B cell (primary cell): ENCODE measurements around the gene LAYN. TPM values are rescaled to one million over a fixed set of nuclear protein-coding genes. Genes with fewer than 3 reads are reported as not detected.
A peak's percentile ranks its signal among the peaks of the same experiment; 100 is the strongest.

ENCODE experiments used
- ATAC-seq: fragments of 200-7000 bp; cut with Tn5 transposase; one replicate; pipeline ENCODE4 v1.10.0; 2021; ENCODE audit warnings: low read depth, mild to moderate bottlenecking, moderate number of reproducible peaks, moderate library complexity
- CTCF ChIA-PET: fragments of 350-600 bp; sonication (Branson Sonifier 250); formaldehyde crosslinking; loops from one replicate; lab custom pipeline; 2021; ENCODE audit warnings: antibody characterized with exemption, inconsistent platforms; lab: Charles Lee
- POLR2A ChIA-PET: fragments of 350-600 bp; sonication (Branson Sonifier 250); formaldehyde crosslinking; loops from one replicate; lab custom pipeline; 2021; ENCODE audit warnings: antibody characterized with exemption; lab: Charles Lee
- DNase-seq: peaks from one replicate; pipeline ENCODE4 v3.0.0; 2013
- H2AFZ ChIP-seq: 2 replicates; pipeline ENCODE4 v1.6.1; 2012; ENCODE audit warnings: mild to moderate bottlenecking, low read depth, low read length; ENCODE audit not compliant: insufficient read depth, poor library complexity, severe bottlenecking
- H3K27ac ChIP-seq, 2 donors: 1 replicate in 1 of 2; 2 replicates in 1 of 2; pipeline ENCODE4 v1.5.1; 2012 to 2013; ENCODE audit warnings: low read length in 2 of 2, mild to moderate bottlenecking in 2 of 2, moderate library complexity in 1 of 2
- H3K27me3 ChIP-seq, 4 experiments: fragments of 200-600 bp in 1 of 4; sonication (generic) in 1 of 4; replicated peaks in 1 of 4; 1 replicate in 2 of 4; 2 replicates in 2 of 4; pipeline versions ENCODE4 v1.6.1 to v1.7.0; 2013 to 2016; ENCODE audit warnings: low read length in 3 of 4, mild to moderate bottlenecking in 2 of 4, mixed read lengths in 1 of 4, moderate library complexity in 1 of 4; ENCODE audit not compliant: insufficient read depth in 4 of 4, control insufficient read depth in 3 of 4; ENCODE audit errors: control extremely low read depth in 1 of 4
- H3K36me3 ChIP-seq, 2 experiments: replicated peaks in 1 of 2; 1 replicate in 1 of 2; 2 replicates in 1 of 2; pipeline versions ENCODE4 v1.6.1 to v1.7.1; 2013; ENCODE audit warnings: low read length in 1 of 2; ENCODE audit not compliant: insufficient read depth in 2 of 2, control insufficient read depth in 1 of 2; ENCODE audit errors: control extremely low read depth in 1 of 2, extremely low read depth in 1 of 2
- H3K4me1 ChIP-seq, 2 donors: fragments of 200-600 bp in 1 of 2; sonication (generic) in 1 of 2; 1 replicate in 1 of 2; 2 replicates in 1 of 2; pipeline versions ENCODE4 v1.5.1 to v1.6.1; 2013 to 2017; ENCODE audit warnings: low read length in 2 of 2; ENCODE audit not compliant: control insufficient read depth in 2 of 2, insufficient read depth in 2 of 2
- H3K4me2 ChIP-seq: replicated peaks from 2 replicates; pipeline ENCODE3; 2012; ENCODE audit warnings: mild to moderate bottlenecking, low read depth, low read length; ENCODE audit not compliant: poor library complexity, severe bottlenecking
- H3K4me3 ChIP-seq, 5 experiments: fragments of 200-600 bp in 1 of 5; sonication (generic) in 1 of 5; 1 replicate in 3 of 5; 2 replicates in 2 of 5; pipeline versions ENCODE4 v1.5.1 to v1.7.0; 2011 to 2016; ENCODE audit warnings: low read length in 4 of 5, mild to moderate bottlenecking in 4 of 5, low read depth in 2 of 5, control low read depth in 1 of 5, moderate library complexity in 1 of 5; ENCODE audit not compliant: insufficient read depth in 1 of 5; ENCODE audit errors: control extremely low read depth in 1 of 5, extremely low read depth in 1 of 5
- H3K79me2 ChIP-seq: fragments of 200-600 bp; sonication (generic); one replicate; pipeline ENCODE4 v1.6.0; 2016; ENCODE audit warnings: low read length; ENCODE audit not compliant: control insufficient read depth, insufficient read depth
- H3K9ac ChIP-seq: fragments of 200-600 bp; sonication (generic); 2 replicates; pipeline ENCODE4 v1.6.1; 2017; ENCODE audit warnings: mild to moderate bottlenecking, low read length, moderate library complexity
- H3K9me3 ChIP-seq, 3 donors: one replicate each; pipeline versions ENCODE4 v1.6.1 to v1.7.1; 2013; ENCODE audit warnings: low read length in 2 of 3; ENCODE audit not compliant: control insufficient read depth in 2 of 3, insufficient read depth in 1 of 3; ENCODE audit errors: control extremely low read depth in 1 of 3
- H4K20me1 ChIP-seq: 2 replicates; pipeline ENCODE4 v1.6.0; 2012; ENCODE audit warnings: mild to moderate bottlenecking, low read length; ENCODE audit not compliant: insufficient read depth, control insufficient read depth, poor library complexity, severe bottlenecking
- H3K27ac Mint-ChIP-seq: one replicate; pipeline ENCODE4 v1.8.0; 2021; ENCODE audit warnings: mixed read lengths
- H3K27me3 Mint-ChIP-seq: one replicate; pipeline ENCODE4 v1.8.0; 2021; ENCODE audit warnings: mixed read lengths
- H3K4me1 Mint-ChIP-seq: one replicate; pipeline ENCODE4 v1.8.0; 2021; ENCODE audit warnings: mixed read lengths
- H3K4me3 Mint-ChIP-seq: one replicate; pipeline ENCODE4 v1.8.0; 2021; ENCODE audit warnings: mixed read lengths
- H3K9me3 Mint-ChIP-seq: one replicate; pipeline ENCODE4 v1.8.0; 2022; ENCODE audit warnings: mixed read lengths; ENCODE audit not compliant: insufficient read depth
- EZH2 ChIP-seq: IDR thresholded peaks from 2 replicates; pipeline ENCODE4 v1.6.1; 2012; ENCODE audit warnings: borderline replicate concordance, low read depth, mild to moderate bottlenecking, moderate library complexity, low read length; ENCODE audit not compliant: insufficient read depth, poor library complexity, severe bottlenecking
- WGBS: methylation state at CpG from one replicate; pipeline ENCODE4 v1.1.5; 2013; ENCODE audit warnings: missing lambda C conversion rate; ENCODE audit not compliant: insufficient coverage; 5-methylcytosine and 5-hydroxymethylcytosine counted together
- intact Hi-C: fragments of 100-400 bp; cut with micrococcal nuclease; formaldehyde crosslinking; loops from one replicate; pipeline ENCODE4 v1.10.0; 2022
- polyA plus RNA-seq: library from polyadenylated mRNA; depleted of rRNA; stranded (reverse); fragments of >200 nt; gene quantifications from 2 replicates; pipeline ENCODE4 v1.2.3, GENCODE V29; 2012
- total RNA-seq, 2 donors: library from RNA; stranded (reverse); fragments of 120-200 nt in 1 of 2; gene quantifications; 1 replicate in 1 of 2; 2 replicates in 1 of 2; pipeline versions ENCODE4 v1.2.3 to v1.2.4, GENCODE V29; 2013 to 2022
- TF ChIP-seq, protein P1 (sequence below): fragments of 200-600 bp; IDR thresholded peaks from one replicate; pipeline ENCODE4 v1.8.0; 2022; ENCODE audit warnings: antibody characterized with exemption, mild to moderate bottlenecking

Gene LAYN
- total and polyA plus RNA-seq, 2 donors (not counting 1 experiment from before 2014, with no cell fraction given): not detected

- Histone ChIP-seq H3K9ac (peak overlapping the region; percentile 98), H3K4me2 (peak overlapping the region; percentile 93), H3K9me3 (no peaks in the 10 kb centered on the region), H3K4me3 (peak overlapping the region; percentile 54 to 96 (median 88)), H3K4me1 (peaks cover 14 to 21% of the 10 kb centered on the region in 2 donors), H3K27ac (peak overlapping the region; percentile 84 to 92), H4K20me1 (peaks cover 10% of the 10 kb centered on the region), H3K36me3 (no peaks in the 10 kb centered on the region), H3K79me2 (peaks cover 31% of the 10 kb centered on the region), H3K27me3 (no peaks in the 10 kb centered on the region), H2AFZ (peak overlapping the region; percentile 70)
- intact Hi-C loops: loop anchor here (1.0 to 5.0 kb wide), 11 partner anchors 16 to 1306 kb away; partner anchors contain the start of genes ALG9, CFAP68, DLAT and FDXACB1
- ChIA-PET CTCF (interaction anchor here (0.6 to 2.7 kb wide), 6 partner anchors 18 to 201 kb away, joined by 3 to 21 read pairs (median 4); partner anchors contain the start of gene PPP2R1B), POLR2A (interaction anchor here (0.7 to 1.5 kb wide), 4 partner anchors 163 to 1140 kb away, joined by 3 to 5 read pairs (median 4); partner anchors contain the start of genes ALG9 and PPP2R1B)
- ATAC-seq (no peak), DNase-seq (peak; percentile 50)
- Mint-ChIP-seq H3K4me1 (peaks cover 18% of the 10 kb centered on the region), H3K27ac (peak overlapping the region; percentile 94), H3K27me3 (no peaks in the 10 kb centered on the region), H3K4me3 (peak overlapping the region; percentile 98), H3K9me3 (no peaks in the 10 kb centered on the region)
- TF ChIP-seq EZH2: no peak
- TF ChIP-seq, protein P1, sequence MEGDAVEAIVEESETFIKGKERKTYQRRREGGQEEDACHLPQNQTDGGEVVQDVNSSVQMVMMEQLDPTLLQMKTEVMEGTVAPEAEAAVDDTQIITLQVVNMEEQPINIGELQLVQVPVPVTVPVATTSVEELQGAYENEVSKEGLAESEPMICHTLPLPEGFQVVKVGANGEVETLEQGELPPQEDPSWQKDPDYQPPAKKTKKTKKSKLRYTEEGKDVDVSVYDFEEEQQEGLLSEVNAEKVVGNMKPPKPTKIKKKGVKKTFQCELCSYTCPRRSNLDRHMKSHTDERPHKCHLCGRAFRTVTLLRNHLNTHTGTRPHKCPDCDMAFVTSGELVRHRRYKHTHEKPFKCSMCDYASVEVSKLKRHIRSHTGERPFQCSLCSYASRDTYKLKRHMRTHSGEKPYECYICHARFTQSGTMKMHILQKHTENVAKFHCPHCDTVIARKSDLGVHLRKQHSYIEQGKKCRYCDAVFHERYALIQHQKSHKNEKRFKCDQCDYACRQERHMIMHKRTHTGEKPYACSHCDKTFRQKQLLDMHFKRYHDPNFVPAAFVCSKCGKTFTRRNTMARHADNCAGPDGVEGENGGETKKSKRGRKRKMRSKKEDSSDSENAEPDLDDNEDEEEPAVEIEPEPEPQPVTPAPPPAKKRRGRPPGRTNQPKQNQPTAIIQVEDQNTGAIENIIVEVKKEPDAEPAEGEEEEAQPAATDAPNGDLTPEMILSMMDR: no peak
- WGBS: under 1% methylated on average over 42 of the region's 44 CpGs
These were observed 62.5 kb downstream of the LAYN start for GRCh38 chr11:111602865-111603610.
